HG02973 (cell line): ENCODE measurements around the gene RALB.
"Not testable (repeated sequence)": the region's sequence is repeated elsewhere in the genome, so short reads cannot be mapped to it uniquely, and the experiment has no call there.

Experiments used
- ATAC-seq: cut with Tn5 transposase; IDR thresholded peaks from one replicate; pipeline ENCODE4 v1.9.1; 2021; ENCODE audit warnings: moderate library complexity; ENCODE audit not compliant: unreplicated experiment

Gene RALB

DNA sequence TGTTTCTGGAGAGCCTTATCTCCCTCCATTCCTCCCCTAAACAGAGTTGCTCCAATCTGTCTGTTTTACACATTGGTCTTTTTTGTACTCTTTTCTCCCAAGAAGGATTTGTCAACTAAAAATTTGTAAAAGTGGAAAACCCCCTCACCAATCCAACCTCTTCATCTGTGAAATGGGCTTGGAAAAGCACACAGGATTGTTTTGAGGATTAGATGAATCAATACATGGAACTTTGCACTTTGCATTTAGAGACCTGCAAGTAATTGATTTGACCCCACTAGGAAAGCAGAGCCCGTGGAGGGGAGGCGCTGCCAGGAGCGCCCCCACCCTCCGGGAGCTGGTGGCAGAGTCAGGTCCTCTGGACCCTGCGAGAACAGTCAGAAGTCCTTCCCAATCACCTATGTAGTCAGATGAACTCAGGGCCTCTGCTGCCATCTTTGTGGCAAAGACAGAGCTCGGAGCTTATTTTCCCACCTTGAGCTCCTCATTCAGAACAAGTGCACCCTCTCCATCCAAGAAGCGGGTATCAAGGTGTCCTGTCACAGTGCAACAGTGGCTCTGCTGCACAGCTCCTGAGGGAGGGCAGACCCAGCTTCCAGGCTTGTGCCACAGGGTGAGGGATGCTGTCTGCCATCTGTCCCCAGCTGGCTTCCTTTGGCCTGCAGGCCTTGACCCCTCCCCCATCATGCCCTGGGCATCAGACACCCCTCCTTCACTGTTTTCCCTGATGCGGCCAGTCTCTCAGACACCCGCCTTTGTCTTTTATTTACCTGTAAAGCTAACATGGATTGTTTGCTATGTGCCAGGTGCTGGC, 27.7 kb upstream of the RALB start:
- no peak for ATAC-seq

DNA sequence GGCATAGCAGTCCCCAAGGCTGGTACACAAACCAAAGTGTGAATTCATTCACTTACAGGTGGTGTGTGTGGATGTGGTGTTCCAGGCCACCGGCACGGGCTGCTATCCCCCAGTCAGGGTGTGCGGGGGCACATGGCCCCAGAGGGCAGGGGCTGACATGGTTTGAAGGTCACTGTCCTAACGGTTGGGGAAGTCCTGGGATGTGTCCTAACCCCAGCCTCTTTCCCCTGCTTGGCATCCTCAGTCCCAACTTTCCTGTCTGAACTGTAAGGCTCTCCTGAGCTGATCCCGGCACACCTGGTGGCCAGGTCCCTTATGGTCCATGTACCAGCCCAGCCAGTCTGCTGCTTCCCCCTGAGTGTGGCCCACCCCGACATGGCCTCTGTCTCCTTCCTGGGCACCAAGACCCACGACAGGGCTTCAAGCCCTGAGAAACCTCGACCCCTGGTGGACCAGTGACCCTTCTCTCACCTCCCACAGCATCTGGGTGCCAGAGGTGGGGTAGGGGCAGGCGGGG, 27.0 kb upstream of the RALB start:
- ATAC-seq = no peak

DNA sequence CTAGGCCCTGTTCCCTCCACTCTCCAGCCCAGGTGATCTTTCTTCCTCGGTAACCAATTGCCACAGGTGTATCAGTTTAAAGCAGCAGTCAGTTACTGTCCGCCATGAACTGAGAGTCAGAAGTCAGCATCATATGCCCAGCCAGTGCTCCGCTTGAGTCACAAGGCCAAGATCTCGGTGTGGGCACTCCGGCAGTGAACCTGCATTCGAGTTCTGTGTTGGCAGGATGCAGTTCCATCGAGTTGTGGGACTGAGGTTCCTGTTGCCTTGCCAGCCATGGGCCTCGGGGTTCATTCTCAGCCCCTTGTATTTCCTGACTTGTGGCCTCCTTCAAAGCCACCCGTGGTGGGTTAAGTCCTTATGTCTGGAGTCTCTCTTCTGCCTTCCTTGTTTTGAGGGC, 26.3 kb upstream of the RALB start:
- ATAC-seq = no peak

DNA sequence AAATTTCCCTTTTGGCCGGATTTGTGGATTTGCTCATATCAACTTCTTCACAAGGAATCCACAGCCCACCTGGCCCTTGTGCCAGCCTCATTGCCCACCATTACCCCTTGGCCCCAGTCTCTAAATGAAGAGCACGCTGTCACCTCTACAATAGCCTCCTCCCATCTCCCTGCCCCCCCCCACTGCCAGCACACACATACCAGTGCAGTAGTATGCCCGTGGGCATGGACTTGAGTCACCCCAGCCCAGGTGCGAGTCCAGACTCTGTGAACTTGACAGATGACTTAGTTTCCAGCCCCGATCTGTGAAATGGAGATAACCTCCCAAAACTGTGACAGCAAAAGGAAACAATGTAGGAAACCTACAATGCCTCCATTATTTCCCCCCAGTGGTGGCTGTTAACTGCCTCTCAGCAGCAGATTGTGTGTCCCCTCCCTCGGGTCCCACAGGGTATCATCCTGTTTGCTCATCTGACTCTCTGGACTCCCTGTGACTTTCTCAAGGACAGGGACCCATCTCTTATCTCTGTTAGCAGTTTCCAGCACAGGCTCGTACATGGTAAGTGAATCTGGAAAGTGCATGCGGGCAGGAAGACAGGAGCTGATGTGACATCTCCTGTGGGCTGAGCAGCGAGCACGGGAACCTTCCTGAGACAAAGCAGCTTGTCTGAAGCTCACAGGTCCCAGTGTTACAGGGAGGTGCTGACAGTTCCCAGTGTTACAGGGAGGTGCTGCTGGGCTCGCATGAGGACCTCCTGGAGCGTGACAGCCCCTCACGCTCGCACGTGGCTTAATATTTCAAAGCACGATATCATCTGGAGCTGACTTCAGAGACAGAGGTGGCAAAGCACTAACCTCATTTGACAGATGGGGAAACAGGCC, 25.3 kb upstream of the RALB start:
- no peak for ATAC-seq

DNA sequence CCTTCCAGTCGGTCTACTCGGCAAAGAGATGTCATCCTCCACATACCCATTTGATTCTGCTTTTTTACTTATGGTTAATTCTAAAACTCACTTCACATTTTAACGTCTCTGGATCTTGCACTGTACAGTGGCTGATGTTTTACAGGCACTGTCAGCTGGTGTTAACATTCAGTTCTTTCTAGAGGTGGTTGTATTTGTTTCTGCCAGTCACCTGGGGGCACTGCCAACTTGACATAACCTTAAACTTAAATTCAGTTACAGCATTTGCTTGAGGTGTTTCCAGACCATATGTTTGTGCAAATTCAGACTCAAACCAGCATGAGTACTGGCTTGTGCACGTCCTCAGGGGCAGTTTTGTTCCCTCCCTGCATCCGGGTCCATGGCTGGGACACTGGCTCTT, 24.1 kb upstream of the RALB start:
- no peak for ATAC-seq

DNA sequence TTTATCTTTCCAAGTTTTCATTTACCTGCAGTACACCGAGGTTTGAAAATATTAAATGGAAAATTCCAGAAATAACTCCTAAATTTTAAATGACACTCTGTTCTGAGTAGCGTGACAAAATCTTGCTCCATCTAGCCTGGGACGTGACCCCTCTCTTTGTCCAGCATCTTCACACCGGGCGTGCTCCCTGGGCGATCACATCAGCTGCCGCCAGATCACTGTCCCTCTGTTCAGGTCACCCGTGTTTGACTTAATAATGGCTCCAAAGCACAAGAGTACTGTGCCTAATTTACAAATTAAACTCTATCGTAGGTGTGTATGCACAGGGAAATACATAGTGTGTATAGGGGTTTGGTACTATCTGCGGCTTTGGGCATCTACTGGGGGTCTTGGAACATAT, 23.3 kb upstream of the RALB start:
- ATAC-seq = no peak

DNA sequence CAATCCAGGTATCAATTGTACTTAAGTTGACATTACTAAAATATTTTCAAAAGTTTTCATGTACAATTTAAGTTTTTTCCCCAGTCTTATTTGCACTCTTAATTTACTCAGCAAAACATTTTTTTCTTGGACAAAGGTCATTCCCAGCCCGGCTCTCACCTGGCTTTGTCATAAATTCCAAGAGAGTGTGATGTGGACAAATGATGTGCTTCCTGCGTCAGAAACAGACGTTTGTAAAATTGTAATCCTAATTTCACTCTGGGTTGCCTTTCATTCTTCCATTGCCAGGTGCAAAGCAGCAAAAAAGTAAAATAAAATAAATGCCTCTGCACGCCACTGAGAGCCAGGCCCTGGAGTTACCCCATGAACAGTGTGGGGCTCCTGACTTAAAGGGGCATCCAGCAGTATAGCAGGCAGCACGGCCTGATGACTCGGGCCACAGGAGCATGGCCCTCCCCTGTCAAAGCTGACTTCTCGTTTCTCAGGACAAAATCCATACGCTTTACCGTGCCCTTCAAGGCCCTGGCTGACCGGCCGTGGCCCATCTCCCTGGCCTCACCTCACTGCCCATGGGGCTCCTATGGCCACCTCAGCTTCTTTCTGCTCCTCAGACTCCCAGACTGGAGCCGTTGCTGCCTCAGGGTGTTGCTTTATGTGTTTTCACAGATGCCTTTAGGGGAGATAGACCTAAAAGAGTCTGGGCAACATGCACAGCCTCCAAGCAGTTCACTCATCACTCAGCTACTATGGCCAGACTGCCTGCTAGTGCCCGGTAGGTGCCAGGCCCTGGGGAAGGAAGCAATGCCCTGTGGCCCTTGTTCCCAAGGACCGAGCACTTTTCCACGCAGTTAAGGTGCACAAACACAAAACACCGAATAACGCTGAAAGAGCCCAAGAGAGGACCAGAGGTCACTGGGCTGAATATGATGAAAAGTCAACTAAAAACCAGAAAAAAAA, 21.9 kb upstream of the RALB start:
- ATAC-seq = no peak

DNA sequence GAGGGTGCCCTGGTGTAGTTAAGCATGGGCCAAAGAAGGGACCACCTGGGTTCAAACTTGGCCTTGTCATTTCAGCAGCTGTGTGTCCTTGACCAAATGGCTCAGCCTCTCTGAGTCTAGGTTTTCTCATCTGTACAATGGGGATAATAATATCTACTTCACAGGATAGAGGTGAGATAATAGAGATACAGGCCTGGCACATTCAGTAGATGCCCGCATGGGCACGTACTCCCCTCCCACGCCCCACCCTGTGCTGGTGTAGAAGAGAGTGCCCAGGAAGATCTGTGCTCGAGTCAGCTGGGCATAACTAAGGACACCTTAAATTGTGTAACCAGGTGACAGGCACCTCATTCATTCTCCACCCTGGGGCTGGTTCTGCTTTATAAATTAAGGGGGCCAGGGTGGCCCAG, 21.1 kb upstream of the RALB start:
- peak; percentile 9 for ATAC-seq

DNA sequence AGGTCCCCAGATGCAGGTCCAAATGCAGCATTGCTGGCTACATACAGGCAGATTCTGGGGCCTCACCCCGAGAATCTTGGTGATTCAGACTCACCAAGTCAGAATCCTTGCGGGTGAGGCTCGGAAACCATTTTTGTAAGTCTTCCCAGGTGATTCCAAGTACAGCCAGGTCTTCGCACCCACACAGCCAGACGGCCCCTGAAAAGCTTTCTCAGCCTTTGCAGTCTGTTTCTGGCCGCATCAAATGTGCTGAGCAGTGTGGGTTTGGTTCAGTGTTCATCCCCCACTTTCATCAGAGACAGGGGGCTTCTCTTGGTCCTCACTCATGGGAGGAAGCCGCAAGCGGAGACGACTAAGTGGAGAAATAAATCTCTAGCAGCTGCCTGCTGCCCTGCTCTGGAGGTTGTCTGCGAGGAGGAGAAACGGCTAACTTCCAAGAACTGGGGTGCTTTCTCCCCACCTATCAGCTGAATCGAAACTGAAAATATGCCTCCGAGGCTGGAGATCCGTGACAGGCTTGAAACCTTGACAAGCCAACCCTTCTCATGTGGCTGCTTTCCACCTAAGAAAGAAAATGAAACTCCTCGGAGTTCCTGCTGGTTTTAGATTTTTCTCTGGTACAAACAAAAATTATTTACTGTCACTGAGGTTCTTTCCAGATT, 20.5 kb upstream of the RALB start:
- peak; percentile 90 for ATAC-seq

DNA sequence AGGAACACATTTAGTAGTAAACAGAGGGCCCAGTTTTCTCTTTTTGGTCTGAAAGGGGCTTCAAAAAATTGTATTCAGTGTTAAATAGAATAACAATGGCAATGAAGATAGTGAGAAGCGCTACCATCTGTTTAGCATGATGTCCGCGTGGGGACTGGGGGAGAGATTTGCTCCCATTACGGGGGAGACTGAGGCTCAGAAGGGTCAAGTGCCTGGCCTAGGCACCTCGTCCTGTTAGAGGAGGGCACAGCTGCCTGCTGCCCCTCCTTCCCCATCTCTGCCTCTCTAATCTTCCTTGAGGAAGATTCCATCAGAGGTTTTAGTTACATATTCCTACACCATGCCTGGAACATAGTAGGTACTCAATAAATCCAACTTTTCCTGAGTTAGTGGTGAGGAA, 19.4 kb upstream of the RALB start:
- ATAC-seq = no peak

DNA sequence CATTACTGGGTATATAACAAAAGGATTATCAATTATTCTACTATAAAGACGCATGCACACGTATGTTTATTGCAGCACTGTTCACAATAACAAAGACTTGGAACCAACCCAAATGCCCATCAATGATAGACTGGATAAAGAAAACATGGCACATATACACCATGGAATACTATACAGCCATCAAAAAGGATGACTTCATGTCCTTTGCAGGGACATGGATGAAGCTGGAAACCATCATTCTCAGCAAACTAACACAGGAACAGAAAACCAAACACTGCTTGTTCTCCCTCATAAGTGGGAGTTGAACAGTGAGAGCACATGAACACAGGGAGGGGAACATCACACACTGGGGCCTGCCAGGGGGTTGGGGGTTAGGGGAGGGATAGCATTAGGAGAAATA, 17.5 kb upstream of the RALB start:
- not testable (repeated sequence) for ATAC-seq

DNA sequence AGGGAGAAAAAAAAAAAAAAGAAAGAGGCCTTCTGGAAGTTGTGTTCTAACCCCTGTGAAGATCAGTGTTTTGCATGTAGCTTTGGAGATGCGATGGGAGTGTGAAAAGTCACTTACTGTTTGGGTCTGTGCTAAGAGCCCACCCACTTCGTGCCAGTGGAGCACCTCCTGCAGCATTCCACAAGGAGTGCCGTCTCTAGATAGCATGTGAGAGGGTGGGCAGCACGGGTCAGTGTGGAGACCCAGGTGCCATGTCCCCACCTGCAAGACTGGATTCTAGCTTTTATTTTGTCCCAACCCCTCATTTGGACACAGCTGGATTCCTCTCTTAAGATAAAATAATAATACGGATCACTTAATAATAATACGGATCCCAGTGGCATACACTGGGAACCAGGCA, 17.0 kb upstream of the RALB start:
- ATAC-seq = no peak

DNA sequence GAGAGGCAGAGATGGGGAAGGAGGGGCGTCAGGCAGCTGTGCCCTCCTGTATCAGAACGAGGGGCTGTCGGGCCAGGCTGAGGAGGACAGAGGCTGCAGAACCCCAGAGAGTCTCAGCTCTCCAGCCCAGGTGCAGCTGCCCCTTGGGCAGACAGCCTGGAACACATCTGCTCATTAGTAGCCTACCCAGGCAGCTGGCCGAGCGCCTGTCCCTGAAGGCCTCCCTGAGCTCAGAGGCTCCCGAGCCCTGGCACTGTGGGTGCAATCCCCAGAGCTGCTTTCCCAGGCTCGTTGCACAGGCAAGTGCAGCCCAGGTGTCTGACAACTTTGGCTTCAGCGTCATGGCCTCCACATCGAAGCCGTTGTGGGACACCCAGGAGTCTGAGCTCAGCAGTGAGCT, 16.3 kb upstream of the RALB start:
- ATAC-seq = no peak

DNA sequence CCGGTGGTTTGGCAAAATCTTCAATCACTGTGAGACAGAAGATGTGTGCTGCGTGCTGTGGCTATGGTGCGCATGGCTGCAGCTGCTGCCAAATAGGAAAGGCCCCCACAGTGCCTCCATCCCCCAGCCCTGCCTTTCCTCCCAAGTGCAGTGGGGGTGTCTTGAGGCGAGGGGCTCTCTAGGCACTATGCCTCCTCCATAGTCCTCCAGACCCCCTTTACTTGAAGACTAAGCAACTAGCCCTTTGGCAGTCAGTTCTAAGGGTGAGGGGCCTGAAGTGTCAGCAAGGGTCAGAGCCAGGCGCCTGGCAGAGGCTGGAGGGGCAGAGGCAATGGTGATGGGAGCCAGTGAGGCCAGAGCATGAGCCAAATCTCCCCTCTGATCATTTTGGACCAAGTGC, 15.9 kb upstream of the RALB start:
- no peak for ATAC-seq

DNA sequence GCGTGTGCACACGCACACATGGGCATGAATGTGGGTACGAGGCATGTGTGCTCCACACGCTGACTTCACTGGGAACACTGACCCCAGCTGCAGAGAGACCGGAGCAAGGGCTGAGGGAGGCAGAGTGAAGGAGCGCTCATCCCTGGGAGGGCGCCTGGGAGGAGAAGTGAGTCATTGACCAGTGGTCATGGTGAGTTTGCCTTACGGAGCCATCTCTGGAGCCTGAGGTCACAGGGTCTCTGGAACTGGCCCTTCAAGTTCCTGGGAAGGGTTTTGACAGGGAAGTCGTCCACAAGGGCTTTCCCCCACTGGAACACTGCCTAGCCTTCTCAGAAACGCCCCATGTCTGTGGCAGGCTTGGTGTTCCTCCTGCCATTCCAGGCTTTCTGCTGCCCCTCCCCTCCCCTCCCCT, 15.2 kb upstream of the RALB start:
- no peak for ATAC-seq

DNA sequence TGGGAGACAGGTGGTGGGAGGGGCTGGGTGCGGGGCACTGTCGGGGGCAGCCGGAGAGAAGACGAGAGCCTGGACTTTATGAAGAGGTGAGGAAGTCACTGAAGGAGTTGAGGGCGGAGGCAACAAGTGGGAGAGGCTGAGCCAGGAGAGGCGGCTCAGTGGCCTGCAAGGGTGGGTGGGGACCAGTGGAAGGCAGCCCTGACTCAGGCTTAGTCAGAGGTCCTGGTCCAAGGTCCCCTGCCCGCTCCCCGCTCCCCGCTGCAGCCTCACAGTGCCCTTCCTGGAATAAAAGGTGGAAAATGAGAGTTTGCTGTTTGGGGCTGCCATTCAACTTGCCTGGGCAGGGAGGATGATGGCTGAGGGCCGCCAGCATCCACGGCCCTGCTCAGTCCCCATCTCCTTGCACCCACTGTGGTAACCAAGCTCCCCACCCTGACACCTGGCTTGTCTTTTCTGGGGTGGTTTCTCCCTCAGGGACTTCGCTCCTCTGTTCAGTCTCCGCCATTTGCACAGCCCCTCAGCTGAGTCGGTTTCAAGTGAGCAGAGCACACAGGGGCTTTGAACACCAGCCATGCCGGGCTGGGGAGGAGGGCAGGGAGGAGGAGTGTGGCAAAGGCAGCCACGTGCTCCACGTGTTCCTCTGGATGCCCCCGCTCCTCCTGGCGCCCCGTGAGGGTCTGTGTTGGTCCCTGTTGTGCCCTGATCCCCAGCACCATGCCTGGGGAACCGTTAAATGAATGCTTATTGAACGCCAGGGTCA, 13.7 kb upstream of the RALB start:
- ATAC-seq = no peak

DNA sequence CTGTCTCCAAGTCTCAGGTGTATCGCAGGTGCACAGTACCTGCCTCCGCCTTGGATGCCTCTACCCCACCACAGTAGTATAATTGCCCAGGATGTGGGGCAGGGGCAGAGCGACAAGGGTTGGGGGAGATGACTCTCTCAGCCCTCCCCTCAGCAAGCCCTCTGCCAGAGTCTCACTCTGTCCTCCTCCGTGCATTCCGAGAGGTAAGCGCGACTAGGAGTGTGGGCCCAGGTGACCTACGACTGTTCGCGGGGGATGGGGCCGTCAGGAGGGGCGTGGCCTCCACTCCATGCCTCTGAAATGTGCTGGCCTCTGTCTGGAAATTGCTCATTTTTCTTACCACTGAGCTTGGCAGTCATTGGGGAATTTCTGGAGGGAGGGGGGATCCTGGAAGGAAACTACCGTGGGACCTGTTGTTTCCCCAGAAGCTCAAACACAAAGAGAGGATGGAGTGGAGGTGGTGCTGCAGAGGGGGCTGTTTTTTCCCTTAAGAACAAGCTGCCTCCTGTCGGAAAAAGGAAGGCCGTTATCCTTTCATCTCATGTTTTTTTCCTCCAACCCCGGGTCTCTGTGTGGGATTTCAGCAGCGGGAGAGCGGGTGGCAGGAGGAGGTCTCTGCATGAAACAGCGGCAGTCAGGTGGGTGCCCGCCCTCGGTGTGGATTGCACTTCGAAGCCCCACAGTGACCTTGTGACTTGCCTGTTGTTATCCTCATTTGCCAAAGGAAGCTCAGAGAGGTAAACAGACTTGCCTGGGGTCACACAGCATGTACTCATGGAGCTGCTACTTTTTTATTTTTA, 13.0 kb upstream of the RALB start:
- no peak for ATAC-seq

DNA sequence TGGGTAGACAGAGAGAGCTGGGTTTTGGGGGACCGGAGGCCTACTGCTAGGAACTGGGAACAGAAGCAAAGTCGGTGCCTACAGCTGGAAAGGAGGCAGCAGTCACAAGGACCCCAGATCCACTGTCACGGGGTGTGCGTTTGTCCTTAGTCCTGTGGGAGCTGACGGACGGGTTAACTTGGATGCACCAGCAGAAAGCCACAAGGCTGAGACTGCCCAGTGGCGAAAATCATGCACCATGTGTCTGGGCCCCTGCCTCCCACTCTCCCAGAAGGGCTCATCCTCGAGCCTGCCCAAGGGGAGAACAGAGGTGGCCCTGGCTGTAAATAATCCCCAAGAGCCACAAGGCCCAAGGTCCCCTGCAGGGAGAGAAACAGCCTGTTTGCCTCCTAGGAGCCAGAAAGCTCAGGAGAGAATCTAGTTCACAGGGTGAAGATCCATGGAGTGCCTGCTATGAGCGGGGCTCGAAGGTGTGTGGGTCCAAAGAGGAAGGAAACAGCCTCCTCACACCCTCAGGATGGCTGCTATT, 11.7 kb upstream of the RALB start:
- ATAC-seq = no peak

DNA sequence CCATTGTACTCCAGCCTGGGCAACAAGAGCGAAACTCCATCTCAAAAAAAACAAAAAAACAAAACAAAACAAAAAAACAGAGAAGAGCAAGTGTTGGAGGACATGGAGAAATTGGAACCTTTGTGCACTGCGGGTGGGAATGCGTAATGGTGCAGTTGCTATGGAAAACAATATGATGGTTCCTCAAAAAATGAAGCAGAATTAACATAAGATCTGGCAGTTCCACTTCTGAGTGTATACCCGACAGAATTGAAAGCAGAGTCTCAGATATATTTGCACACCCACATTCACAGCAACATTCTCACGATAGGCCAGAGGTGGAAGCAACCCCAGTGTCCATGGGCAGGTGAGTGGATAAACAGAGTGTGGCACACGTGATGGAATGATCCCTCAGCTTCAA, 11.0 kb upstream of the RALB start:
- no peak for ATAC-seq
